Adrenal gland (tissue), 12 donors: ENCODE measurements around the gene HEXIM1. TPM values are rescaled to one million over a fixed set of nuclear protein-coding genes. Genes with fewer than 3 reads are reported as not detected.

Experiments
- DNase-seq, 7 donors: peaks; one replicate each; pipeline ENCODE4 v3.0.0-alpha.2; 2019 to 2020
- H3K27ac ChIP-seq, 5 donors: fragments of 200-600 bp; sonication (generic) in 4 of 5; 1 replicate in 3 of 5; 2 replicates in 2 of 5; pipeline versions ENCODE4 v1.5.1 to v1.8.0; 2016 to 2020; ENCODE audit warnings: mild to moderate bottlenecking in 1 of 5
- H3K27me3 ChIP-seq: fragments of 200-600 bp; 2 replicates; pipeline ENCODE4 v1.8.0; 2021
- H3K36me3 ChIP-seq, 2 donors: fragments of 200-600 bp; replicated peaks in 1 of 2; 1 replicate in 1 of 2; 2 replicates in 1 of 2; pipeline versions ENCODE4 v1.5.1 to v1.8.0; 2018 to 2022
- H3K4me1 ChIP-seq, 2 donors: fragments of 200-600 bp; replicated peaks in 1 of 2; 1 replicate in 1 of 2; 2 replicates in 1 of 2; pipeline versions ENCODE4 v1.5.1 to v1.8.0; 2018 to 2021
- H3K4me3 ChIP-seq, 4 donors: fragments of 200-600 bp; sonication (generic) in 3 of 4; one replicate each; pipeline ENCODE4 v1.5.1; 2016 to 2018
- H3K9me3 ChIP-seq, 3 donors: fragments of 200-600 bp; sonication (generic) in 1 of 3; replicated peaks in 1 of 3; 1 replicate in 2 of 3; 2 replicates in 1 of 3; pipeline versions ENCODE4 v1.5.1 to v1.8.0; 2016 to 2021
- POLR2A ChIP-seq, 2 donors: fragments of 450-650 bp; IDR thresholded peaks; one replicate each; pipeline ENCODE4 v1.6.1; 2017; ENCODE audit warnings: antibody characterized with exemption in 2 of 2, mild to moderate bottlenecking in 2 of 2, moderate library complexity in 1 of 2
- WGBS, 4 donors: extraction: QIAGEN DNeasy Blood & Tissue Kit in 2 of 4; methylation state at CpG; one replicate each; pipeline versions ENCODE4 v1.1.5 to v1.1.7; 2013 to 2017; 5-methylcytosine and 5-hydroxymethylcytosine counted together
- intact Hi-C, 2 donors: fragments of 100-400 bp; cut with DNase I; formaldehyde crosslinking; loops; one replicate each; pipeline versions ENCODE4 v1.14.1 to v1.15.0; 2022 to 2023
- polyA plus RNA-seq, 3 donors: library from polyadenylated mRNA; stranded (reverse); fragments of 200-250 nt in 2 of 3; fragments of 350-450 nt in 1 of 3; fragmentation: Illumina TruSeq in 1 of 3; extraction: RNeasy Lipid Tissue Mini Kit (QIAGEN cat#74804) in 1 of 3; gene quantifications; one replicate each; pipeline ENCODE4 v1.2.3, GENCODE V29; 2013 to 2014
- total RNA-seq, 9 donors: library from RNA; depleted of rRNA in 4 of 9; stranded (reverse); fragments of >200 nt in 4 of 9; fragments of 120-200 nt in 1 of 9; fragmentation: NEBNext Ultra II Directional in 1 of 9; extraction: Animal tissue kit (Norgen Biotek cat#: 25700) in 1 of 9; gene quantifications; one replicate each; pipeline versions ENCODE4 v1.1.0 to v1.2.4, GENCODE V29; 2013 to 2023
- TF ChIP-seq, protein P1 (sequence below), 6 experiments: fragments of 450-650 bp in 4 of 6; fragments of 200-600 bp in 2 of 6; sonication (generic) in 1 of 6; IDR thresholded peaks; 1 replicate in 5 of 6; 2 replicates in 1 of 6; pipeline versions ENCODE4 v1.5.1 to v1.8.0; 2016 to 2021; ENCODE audit warnings: antibody characterized with exemption in 6 of 6, mild to moderate bottlenecking in 2 of 6, moderate library complexity in 1 of 6
- donor health status: healthy with polysubstance abuse.
- donor health status: Bipolar disorder and iron deficiency.
- donor health status: DM: yes; HTN: yes; CAD: no.
- donor health status: DM: no; HTN: no; CAD: no.
- donor health status: DM: no; HTN: no; CAD: no.
- donor health status: DM: yes; HTN: yes; CAD: no.

HEXIM1 gene
- total and polyA plus RNA-seq, 12 donors = 19.4 to 159 (median 30.9) TPM

DNA sequence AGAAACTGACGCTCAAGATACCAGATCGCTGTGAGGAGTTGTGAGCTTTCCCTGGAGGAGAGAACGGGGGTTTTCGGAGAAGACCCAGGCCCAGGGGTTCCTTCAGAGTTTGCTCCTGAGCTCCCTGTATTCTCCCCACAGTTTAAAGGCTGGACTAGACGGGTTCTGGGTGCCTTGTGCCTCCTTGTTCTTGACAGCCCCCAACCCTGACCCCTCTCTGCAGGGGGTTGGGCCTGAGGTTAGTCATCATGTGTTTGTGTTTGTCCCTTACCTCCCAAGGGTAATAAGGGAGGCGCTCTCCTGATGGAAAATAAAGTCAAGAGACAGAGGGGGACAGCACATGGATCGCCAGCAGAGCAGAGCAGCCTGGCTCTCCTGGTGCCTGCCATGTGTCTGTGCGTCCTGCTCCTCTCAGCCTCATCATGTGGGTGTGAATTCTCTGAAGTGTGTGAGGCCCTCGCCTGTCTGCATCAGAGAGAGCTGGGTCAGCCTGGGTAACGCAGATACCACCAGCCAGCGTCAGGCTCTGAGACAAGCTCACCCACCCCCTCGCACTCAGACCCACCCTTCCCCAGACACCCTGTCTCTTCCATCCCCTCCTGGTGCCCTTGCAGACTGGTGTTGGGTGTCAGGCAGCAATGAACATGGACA lies 22.1 kb downstream of the HEXIM1 start:
- intact Hi-C loops = no loop called here
- H3K4me1 ChIP-seq = peaks cover 22 to 32% of the 10 kb centered on the region in 2 donors
- peaks cover 0 to 10% of the 10 kb centered on the region in 2 donors for H3K36me3 ChIP-seq
- H3K27me3 ChIP-seq = no peaks in the 10 kb centered on the region
- TF ChIP-seq, protein P1, sequence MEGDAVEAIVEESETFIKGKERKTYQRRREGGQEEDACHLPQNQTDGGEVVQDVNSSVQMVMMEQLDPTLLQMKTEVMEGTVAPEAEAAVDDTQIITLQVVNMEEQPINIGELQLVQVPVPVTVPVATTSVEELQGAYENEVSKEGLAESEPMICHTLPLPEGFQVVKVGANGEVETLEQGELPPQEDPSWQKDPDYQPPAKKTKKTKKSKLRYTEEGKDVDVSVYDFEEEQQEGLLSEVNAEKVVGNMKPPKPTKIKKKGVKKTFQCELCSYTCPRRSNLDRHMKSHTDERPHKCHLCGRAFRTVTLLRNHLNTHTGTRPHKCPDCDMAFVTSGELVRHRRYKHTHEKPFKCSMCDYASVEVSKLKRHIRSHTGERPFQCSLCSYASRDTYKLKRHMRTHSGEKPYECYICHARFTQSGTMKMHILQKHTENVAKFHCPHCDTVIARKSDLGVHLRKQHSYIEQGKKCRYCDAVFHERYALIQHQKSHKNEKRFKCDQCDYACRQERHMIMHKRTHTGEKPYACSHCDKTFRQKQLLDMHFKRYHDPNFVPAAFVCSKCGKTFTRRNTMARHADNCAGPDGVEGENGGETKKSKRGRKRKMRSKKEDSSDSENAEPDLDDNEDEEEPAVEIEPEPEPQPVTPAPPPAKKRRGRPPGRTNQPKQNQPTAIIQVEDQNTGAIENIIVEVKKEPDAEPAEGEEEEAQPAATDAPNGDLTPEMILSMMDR (IDR thresholded peaks at IDR 0.05) = no peak
- TF ChIP-seq POLR2A (IDR thresholded peaks at IDR 0.05) = no peak
- WGBS, 4 donors = 80 to 92% (median 86%) methylated on average over 12 of the region's 12 CpGs
- H3K9me3 ChIP-seq = no peaks in the 10 kb centered on the region
- peak overlapping the region in 4 of 5 donors; percentile 11 to 93 (median 72) for H3K27ac ChIP-seq
- no peak for DNase-seq
- no peak overlapping the region for H3K4me3 ChIP-seq

- Histone ChIP-seq H3K4me3 (peak overlapping the region in 1 of 4 donors; percentile 52), H3K9me3 (no peaks in the 10 kb centered on the region), H3K27ac (peak overlapping the region in 4 of 5 donors; percentile 76 to 93 (median 84)), H3K27me3 (no peaks in the 10 kb centered on the region), H3K36me3 (peaks cover 0 to 10% of the 10 kb centered on the region in 2 donors), H3K4me1 (peaks cover 23 to 37% of the 10 kb centered on the region in 2 donors)
- intact Hi-C loops = no loop called here
- WGBS, 4 donors = 43 to 49% (median 46%) methylated on average over 4 to 5 of the region's 5 CpGs
- TF ChIP-seq, protein P1 (IDR thresholded peaks at IDR 0.05) = no peak
- DNase-seq = peak; percentile 70 to 94 (median 89)
Observed at GRCh38 chr17:45170931-45171337, 22.7 kb downstream of the HEXIM1 start.

DNA sequence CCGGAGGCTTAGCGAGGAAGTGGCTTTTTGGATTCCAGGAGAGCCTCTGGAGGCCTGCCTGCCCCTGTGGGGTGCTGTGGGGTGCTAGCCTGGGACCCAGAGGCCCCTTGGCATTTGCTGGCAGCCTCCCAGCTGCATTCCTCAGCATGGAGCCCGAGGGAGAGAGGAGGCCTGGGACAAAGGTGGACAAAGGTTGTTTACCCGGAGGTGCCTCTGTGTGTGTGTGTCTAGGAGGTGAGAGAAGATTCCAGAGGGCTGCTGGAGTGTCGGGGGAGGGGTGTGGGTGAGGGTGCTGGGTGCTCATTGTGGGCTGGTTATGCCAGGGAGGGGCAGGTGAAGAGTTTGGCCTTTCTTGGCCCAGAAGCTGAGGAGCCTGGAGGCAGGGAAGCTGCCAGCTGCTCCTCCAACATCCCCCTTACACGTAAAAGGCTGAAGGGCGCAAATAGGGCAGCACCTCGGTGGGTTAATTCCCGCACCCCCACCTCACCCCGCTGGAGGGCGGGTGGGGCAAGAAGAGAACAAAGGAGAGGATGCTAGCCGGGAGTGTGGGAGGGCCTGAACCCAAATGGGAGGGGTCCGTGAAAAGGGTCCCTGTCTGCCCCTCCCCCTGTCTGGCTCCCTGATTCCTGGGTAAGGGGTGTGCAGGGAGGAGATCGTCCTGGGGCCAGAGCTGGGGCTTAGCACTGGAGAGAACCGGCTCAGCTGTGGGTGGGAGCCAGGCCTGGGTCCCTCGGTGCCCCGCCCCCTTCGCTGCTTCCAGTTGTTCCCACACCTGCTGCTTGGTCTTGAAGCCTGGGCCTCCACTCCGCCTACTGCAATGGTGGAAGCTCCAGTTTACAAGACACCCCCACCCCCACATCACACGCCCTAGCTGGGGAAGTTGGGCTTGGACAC lies 23.3 kb downstream of the HEXIM1 start:
- WGBS, 4 donors = 54 to 68% (median 62%) methylated on average over 15 to 20 of the region's 20 CpGs
- TF ChIP-seq POLR2A (IDR thresholded peaks at IDR 0.05) = no peak
- TF ChIP-seq, protein P1 (IDR thresholded peaks at IDR 0.05) = no peak
- peak overlapping the region; percentile 69 to 93 (median 83) for H3K27ac ChIP-seq
- H3K36me3 ChIP-seq = peaks cover 0 to 10% of the 10 kb centered on the region in 2 donors
- no peaks in the 10 kb centered on the region for H3K27me3 ChIP-seq
- H3K4me1 ChIP-seq = peaks cover 26 to 43% of the 10 kb centered on the region in 2 donors
- H3K9me3 ChIP-seq = no peaks in the 10 kb centered on the region
- H3K4me3 ChIP-seq = peak overlapping the region in 1 of 4 donors; percentile 52
- DNase-seq = peak in 3 of 7 donors; percentile 36 to 43 (median 36)
- intact Hi-C loops = no loop called here

- H3K9me3 ChIP-seq = no peaks in the 10 kb centered on the region
- H3K27ac ChIP-seq = peak overlapping the region; percentile 69 to 93 (median 83)
- 79 to 93% (median 82%) methylated on average over 5 of the region's 5 CpGs for WGBS, 4 donors
- peaks cover 0 to 10% of the 10 kb centered on the region in 2 donors for H3K36me3 ChIP-seq
- H3K27me3 ChIP-seq = no peaks in the 10 kb centered on the region
- H3K4me1 ChIP-seq = peaks cover 26 to 43% of the 10 kb centered on the region in 2 donors
- TF ChIP-seq, protein P1 (IDR thresholded peaks at IDR 0.05) = no peak
- TF ChIP-seq POLR2A (IDR thresholded peaks at IDR 0.05) = no peak
- intact Hi-C loops = no loop called here
- H3K4me3 ChIP-seq = peak overlapping the region in 1 of 4 donors; percentile 52
- DNase-seq = no peak
Observed at GRCh38 chr17:45172232-45172540, 23.9 kb downstream of the HEXIM1 start.
